Right lobe of liver (tissue), 4 donors: ENCODE measurements around the gene WDR18.

Source experiments
- POLR2A ChIP-seq: fragments of 450-650 bp; IDR thresholded peaks from one replicate; pipeline ENCODE4 v1.6.1; 2017; ENCODE audit warnings: antibody characterized with exemption, mild to moderate bottlenecking
- TF ChIP-seq, protein P1 (sequence below), 4 donors: fragments of 200-600 bp in 3 of 4; fragments of 450-650 bp in 1 of 4; IDR thresholded peaks; one replicate each; pipeline versions ENCODE4 v1.5.1 to v1.8.0; 2016 to 2022; ENCODE audit warnings: antibody characterized with exemption in 4 of 4, mild to moderate bottlenecking in 2 of 4
- donor health status: DM: no; HTN: no; CAD: no.
- donor health status: DM: no; HTN: no; CAD: no.
- donor health status: DM: no; HTN: yes; CAD: no.

DNA sequence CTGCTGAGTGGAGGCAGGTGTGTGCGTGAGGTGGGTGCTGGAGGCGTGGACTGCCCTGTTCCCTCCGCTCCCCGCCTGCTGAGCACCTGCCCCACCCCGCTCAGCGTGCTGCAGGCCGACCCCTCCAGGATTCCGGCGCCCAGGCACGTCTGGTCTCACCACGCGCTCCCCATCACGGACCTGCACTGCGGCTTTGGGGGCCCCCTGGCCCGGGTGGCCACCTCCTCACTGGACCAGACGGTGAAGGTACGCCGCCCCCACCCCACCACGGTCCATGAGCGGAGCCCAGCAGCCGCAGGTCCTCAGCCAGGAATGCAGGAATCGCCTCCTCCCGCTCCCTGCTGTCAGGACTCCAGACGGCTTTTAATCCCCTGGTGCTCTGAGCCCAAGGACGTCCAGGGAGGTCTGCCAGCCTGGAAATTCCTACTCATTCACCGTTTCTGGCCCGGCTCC, 6.0 kb downstream of the WDR18 start:
- TF ChIP-seq, protein P1, sequence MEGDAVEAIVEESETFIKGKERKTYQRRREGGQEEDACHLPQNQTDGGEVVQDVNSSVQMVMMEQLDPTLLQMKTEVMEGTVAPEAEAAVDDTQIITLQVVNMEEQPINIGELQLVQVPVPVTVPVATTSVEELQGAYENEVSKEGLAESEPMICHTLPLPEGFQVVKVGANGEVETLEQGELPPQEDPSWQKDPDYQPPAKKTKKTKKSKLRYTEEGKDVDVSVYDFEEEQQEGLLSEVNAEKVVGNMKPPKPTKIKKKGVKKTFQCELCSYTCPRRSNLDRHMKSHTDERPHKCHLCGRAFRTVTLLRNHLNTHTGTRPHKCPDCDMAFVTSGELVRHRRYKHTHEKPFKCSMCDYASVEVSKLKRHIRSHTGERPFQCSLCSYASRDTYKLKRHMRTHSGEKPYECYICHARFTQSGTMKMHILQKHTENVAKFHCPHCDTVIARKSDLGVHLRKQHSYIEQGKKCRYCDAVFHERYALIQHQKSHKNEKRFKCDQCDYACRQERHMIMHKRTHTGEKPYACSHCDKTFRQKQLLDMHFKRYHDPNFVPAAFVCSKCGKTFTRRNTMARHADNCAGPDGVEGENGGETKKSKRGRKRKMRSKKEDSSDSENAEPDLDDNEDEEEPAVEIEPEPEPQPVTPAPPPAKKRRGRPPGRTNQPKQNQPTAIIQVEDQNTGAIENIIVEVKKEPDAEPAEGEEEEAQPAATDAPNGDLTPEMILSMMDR (IDR thresholded peaks at IDR 0.05) = no peak
- no peak for TF ChIP-seq POLR2A
